SK-N-MC (cell line): ENCODE results near the gene STX8.

Source experiments
- EZH2 ChIP-seq: fragments of 200-600 bp; sonication (generic); IDR thresholded peaks from one replicate; pipeline ENCODE4 v1.6.1; 2017; ENCODE audit warnings: antibody characterized with exemption
- POLR2AphosphoS5 ChIP-seq: IDR thresholded peaks from 2 replicates; pipeline ENCODE4 v1.6.1; 2012; ENCODE audit warnings: mild to moderate bottlenecking, low read depth, low read length, borderline replicate concordance

DNA sequence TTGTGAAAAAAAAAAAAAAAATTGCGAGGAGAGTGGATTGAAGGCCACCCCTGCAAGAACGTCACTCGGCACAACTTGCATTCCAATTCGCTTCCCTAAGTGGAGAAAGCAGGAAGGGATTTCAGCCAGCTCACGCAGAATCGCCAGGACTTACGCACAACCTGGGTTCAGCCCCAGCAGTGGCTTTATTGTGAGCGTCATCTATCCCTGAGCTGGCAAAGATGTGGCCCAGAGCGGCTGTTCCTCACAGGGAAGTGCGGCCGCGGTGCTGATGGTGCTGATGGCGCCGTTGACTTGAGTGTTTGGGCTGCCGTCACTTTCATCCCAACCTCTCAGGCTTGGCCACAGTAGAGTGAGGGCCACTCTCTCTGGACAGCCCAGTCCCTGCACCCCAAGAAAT, 356.7 kb downstream of the STX8 start:
- no peak for TF ChIP-seq EZH2
- TF ChIP-seq POLR2AphosphoS5: no peak
